ENCODE results near the gene NAT14. TPM values are rescaled to one million over a fixed set of nuclear protein-coding genes. Genes with fewer than 3 reads are reported as not detected.

NAT14 gene
- total RNA-seq, 4 donors from 2014 or later = 2.5 to 5.3 (median 4.1) TPM

- TF ChIP-seq POLR2A (IDR thresholded peaks at IDR 0.05) = no peak
- intact Hi-C loops (cut with DNase I; ENCODE audit: low total_unique reads) = no loop called here
- DNase-seq (ENCODE audit: low spot score in 2 of 2) = no peak
- no peak overlapping the region for H3K4me3 ChIP-seq (ENCODE audit: low read depth, poor library complexity, severe bottlenecking)
- WGBS, 2 donors = 81 to 82% methylated on average over 12 of the region's 12 CpGs
Observed at GRCh38 chr19:55478364-55478763, 6.6 kb upstream of the NAT14 start.

GRCh38 chr19:55479045-55479444 lies 5.9 kb upstream of the NAT14 start:
- intact Hi-C loops (cut with DNase I; ENCODE audit: low total_unique reads) = no loop called here
- 89 to 90% methylated on average over 17 of the region's 17 CpGs for WGBS, 2 donors
- no peak overlapping the region for H3K4me3 ChIP-seq (ENCODE audit: low read depth, poor library complexity, severe bottlenecking)
- TF ChIP-seq CTCF (IDR thresholded peaks at IDR 0.05) (no peak), POLR2A (IDR thresholded peaks at IDR 0.05) (no peak)
- no peak for DNase-seq (ENCODE audit: low spot score in 2 of 2)

- no peak overlapping the region for H3K4me3 ChIP-seq (ENCODE audit: low read depth, poor library complexity, severe bottlenecking)
- WGBS, 2 donors = 73 to 74% methylated on average over 15 of the region's 15 CpGs
- no peak for DNase-seq (ENCODE audit: low spot score in 2 of 2)
- TF ChIP-seq POLR2A (IDR thresholded peaks at IDR 0.05) = no peak
- no peak for TF ChIP-seq CTCF (IDR thresholded peaks at IDR 0.05)
- intact Hi-C loops (cut with DNase I; ENCODE audit: low total_unique reads) = no loop called here
Observed at GRCh38 chr19:55479451-55480230, 5.3 kb upstream of the NAT14 start.

GRCh38 chr19:55481148-55481793 lies 3.7 kb upstream of the NAT14 start:
- 94 to 95% methylated on average over 27 to 41 of the region's 52 CpGs for WGBS, 2 donors
- DNase-seq (ENCODE audit: low spot score in 2 of 2) = no peak
- TF ChIP-seq CTCF (IDR thresholded peaks at IDR 0.05) (no peak), POLR2A (IDR thresholded peaks at IDR 0.05) (no peak)
- no peak overlapping the region for H3K4me3 ChIP-seq (ENCODE audit: low read depth, poor library complexity, severe bottlenecking)
- intact Hi-C loops (cut with DNase I; ENCODE audit: low total_unique reads) = no loop called here

GRCh38 chr19:55481794-55482155 lies 3.2 kb upstream of the NAT14 start:
- TF ChIP-seq CTCF (IDR thresholded peaks at IDR 0.05) = no peak

GRCh38 chr19:55482156-55482961 lies 2.6 kb upstream of the NAT14 start:
- intact Hi-C loops (cut with DNase I; ENCODE audit: low total_unique reads) = no loop called here
- 92 to 93% methylated on average over 28 to 35 of the region's 83 CpGs for WGBS, 2 donors
- H3K4me3 ChIP-seq (ENCODE audit: low read depth, poor library complexity, severe bottlenecking) = no peak overlapping the region
- no peak for DNase-seq (ENCODE audit: low spot score in 2 of 2)
- TF ChIP-seq POLR2A (IDR thresholded peaks at IDR 0.05) = no peak
- TF ChIP-seq CTCF (IDR thresholded peaks at IDR 0.05) = no peak

More at GRCh38 chr19:55481794-55482155, 3.2 kb upstream of the NAT14 start:
- no peak for DNase-seq (ENCODE audit: low spot score in 2 of 2)
- H3K4me3 ChIP-seq (ENCODE audit: low read depth, poor library complexity, severe bottlenecking) = no peak overlapping the region
- WGBS, 2 donors = 77 to 88% methylated on average over 3 to 23 of the region's 40 CpGs
- intact Hi-C loops (cut with DNase I; ENCODE audit: low total_unique reads) = no loop called here

Measured in lower leg skin (tissue), 4 donors.